Panc1 (cell line): ENCODE data around the gene EME1.

Source experiments
- POLR2AphosphoS5 ChIP-seq: IDR thresholded peaks from 2 replicates; pipeline ENCODE4 v1.6.1; 2012; ENCODE audit warnings: mild to moderate bottlenecking, low read depth, low read length, moderate library complexity
- SIN3A ChIP-seq: IDR thresholded peaks from 2 replicates; pipeline ENCODE4 v1.6.1; 2012; ENCODE audit warnings: low read depth, mild to moderate bottlenecking, low read length, moderate library complexity, borderline replicate concordance; ENCODE audit not compliant: insufficient read depth
- TF ChIP-seq, protein P1 (sequence below): fragments of 450-650 bp; IDR thresholded peaks from 2 replicates; pipeline ENCODE4 v1.5.1; 2017; ENCODE audit warnings: mild to moderate bottlenecking
- TF ChIP-seq, protein P2 (sequence below), 2 experiments: IDR thresholded peaks; 2 replicates each; pipeline ENCODE4 v1.6.1; 2011 to 2012; ENCODE audit warnings: low read depth in 2 of 2, control low read depth in 1 of 2, low read length in 1 of 2, mild to moderate bottlenecking in 1 of 2, moderate library complexity in 1 of 2; ENCODE audit not compliant: insufficient read depth in 1 of 2

DNA sequence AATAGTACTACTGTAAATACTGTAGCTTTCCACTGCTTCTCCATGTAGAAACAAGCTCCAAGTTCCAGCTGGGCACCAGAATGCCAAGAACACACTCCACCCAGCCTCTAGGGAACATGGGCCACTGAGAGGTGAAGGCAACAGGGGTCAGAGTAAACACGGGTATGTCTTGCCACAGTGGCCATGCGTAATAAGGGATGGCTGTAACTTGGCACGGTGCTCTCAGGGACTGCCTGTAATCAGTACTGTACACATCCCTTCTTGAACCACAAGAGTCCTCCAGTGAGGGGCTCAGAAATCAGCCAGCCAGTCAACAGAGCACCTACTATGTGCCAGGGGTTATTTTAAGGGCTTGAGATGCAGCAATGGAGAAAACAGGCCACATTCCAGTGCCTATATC is 13.5 kb downstream of the EME1 start:
- TF ChIP-seq, protein P1, sequence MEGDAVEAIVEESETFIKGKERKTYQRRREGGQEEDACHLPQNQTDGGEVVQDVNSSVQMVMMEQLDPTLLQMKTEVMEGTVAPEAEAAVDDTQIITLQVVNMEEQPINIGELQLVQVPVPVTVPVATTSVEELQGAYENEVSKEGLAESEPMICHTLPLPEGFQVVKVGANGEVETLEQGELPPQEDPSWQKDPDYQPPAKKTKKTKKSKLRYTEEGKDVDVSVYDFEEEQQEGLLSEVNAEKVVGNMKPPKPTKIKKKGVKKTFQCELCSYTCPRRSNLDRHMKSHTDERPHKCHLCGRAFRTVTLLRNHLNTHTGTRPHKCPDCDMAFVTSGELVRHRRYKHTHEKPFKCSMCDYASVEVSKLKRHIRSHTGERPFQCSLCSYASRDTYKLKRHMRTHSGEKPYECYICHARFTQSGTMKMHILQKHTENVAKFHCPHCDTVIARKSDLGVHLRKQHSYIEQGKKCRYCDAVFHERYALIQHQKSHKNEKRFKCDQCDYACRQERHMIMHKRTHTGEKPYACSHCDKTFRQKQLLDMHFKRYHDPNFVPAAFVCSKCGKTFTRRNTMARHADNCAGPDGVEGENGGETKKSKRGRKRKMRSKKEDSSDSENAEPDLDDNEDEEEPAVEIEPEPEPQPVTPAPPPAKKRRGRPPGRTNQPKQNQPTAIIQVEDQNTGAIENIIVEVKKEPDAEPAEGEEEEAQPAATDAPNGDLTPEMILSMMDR: no peak
- TF ChIP-seq, protein P2, sequence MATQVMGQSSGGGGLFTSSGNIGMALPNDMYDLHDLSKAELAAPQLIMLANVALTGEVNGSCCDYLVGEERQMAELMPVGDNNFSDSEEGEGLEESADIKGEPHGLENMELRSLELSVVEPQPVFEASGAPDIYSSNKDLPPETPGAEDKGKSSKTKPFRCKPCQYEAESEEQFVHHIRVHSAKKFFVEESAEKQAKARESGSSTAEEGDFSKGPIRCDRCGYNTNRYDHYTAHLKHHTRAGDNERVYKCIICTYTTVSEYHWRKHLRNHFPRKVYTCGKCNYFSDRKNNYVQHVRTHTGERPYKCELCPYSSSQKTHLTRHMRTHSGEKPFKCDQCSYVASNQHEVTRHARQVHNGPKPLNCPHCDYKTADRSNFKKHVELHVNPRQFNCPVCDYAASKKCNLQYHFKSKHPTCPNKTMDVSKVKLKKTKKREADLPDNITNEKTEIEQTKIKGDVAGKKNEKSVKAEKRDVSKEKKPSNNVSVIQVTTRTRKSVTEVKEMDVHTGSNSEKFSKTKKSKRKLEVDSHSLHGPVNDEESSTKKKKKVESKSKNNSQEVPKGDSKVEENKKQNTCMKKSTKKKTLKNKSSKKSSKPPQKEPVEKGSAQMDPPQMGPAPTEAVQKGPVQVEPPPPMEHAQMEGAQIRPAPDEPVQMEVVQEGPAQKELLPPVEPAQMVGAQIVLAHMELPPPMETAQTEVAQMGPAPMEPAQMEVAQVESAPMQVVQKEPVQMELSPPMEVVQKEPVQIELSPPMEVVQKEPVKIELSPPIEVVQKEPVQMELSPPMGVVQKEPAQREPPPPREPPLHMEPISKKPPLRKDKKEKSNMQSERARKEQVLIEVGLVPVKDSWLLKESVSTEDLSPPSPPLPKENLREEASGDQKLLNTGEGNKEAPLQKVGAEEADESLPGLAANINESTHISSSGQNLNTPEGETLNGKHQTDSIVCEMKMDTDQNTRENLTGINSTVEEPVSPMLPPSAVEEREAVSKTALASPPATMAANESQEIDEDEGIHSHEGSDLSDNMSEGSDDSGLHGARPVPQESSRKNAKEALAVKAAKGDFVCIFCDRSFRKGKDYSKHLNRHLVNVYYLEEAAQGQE (IDR thresholded peaks at IDR 0.05; ENCODE audit: insufficient read depth in 1 of 2, low read depth in 2 of 2, low read length in 1 of 2): no peak
- TF ChIP-seq POLR2AphosphoS5 (no peak), SIN3A (no peak)
